ENCODE data around the gene NEDD8. TPM values are rescaled to one million over a fixed set of nuclear protein-coding genes. Genes with fewer than 3 reads are reported as not detected.

The NEDD8 gene
- total and polyA plus RNA-seq, 7 donors = 135 to 315 (median 206) TPM

DNA sequence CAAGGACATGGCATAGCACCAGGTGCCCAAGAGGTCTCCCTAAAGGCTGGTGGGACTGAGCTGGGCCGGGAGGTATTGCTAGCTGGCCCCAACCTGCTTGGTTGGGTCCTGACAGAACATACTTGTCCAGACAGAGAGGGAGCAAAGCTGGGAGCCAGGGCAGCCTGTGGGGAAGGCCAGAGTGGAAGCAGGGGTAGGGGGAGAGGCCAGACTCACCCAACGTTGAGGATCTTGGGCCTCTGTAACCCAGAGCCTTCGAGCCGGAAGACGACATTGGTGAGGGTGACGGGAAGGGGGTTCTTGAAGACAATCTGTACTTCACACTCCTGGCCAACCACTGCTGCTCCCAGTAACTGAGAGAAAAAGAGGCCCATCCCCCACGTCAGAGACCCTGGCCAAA lies 21.8 kb upstream of the NEDD8 start:
- H3K36me3 ChIP-seq (ENCODE audit: insufficient read depth in 1 of 2, low read depth in 1 of 2) = no peaks in the 10 kb centered on the region
- DNase-seq = no peak

DNA sequence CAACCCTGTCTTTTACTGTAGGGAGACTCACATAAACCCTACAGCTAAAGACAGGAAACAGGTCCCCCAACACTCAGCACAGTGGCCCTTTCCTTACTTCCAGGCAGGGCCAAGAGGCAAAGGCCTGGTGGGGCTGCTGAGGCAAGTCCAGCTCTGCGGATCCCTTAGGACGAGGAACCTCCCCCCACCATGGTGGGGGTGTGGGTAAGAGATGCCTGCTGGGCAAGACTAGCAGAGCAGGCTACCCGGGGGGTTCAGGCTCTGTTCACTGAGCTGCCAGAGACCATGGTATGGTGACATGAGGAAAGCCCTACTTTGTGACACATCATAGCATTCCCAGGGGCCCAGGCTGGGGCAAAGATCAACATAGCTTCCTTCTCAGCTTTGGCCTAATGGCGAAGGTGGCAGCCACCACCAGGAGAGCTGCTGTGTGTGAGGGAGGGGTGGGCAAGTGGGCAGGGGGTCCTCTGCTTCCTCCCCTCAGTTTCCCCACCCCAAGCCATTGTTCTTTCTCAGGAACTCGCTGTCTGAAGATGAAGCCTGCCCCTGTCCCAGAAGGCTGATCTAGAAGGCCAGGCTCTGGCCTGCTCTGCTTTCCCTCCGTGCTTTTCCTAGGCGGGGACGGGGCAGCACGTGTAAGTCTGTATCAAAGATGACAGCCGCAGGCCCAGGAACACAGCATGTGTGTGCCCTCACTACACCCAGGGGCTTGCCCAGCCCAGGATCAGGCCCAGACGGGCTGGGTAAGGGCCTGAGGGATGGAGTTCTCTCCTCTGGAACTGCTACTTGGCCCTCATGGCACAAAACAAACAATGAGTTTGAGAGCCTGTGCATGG lies 20.3 kb upstream of the NEDD8 start:
- DNase-seq = no peak
- ATAC-seq = no peak
- H3K4me3 ChIP-seq = no peak overlapping the region
- intact Hi-C loops (cut with DNase I) = no loop called here
- no peaks in the 10 kb centered on the region for H3K27me3 ChIP-seq (ENCODE audit: insufficient read depth in 3 of 3, low read length in 2 of 3)
- 78 to 80% (median 79%) methylated on average over 11 of the region's 11 CpGs for WGBS, 3 donors
- no peak overlapping the region for H3K27ac ChIP-seq
- no peaks in the 10 kb centered on the region for H3K36me3 ChIP-seq (ENCODE audit: insufficient read depth in 1 of 2, low read depth in 1 of 2)
- no peaks in the 10 kb centered on the region for H3K9me3 ChIP-seq
- TF ChIP-seq, protein P1, sequence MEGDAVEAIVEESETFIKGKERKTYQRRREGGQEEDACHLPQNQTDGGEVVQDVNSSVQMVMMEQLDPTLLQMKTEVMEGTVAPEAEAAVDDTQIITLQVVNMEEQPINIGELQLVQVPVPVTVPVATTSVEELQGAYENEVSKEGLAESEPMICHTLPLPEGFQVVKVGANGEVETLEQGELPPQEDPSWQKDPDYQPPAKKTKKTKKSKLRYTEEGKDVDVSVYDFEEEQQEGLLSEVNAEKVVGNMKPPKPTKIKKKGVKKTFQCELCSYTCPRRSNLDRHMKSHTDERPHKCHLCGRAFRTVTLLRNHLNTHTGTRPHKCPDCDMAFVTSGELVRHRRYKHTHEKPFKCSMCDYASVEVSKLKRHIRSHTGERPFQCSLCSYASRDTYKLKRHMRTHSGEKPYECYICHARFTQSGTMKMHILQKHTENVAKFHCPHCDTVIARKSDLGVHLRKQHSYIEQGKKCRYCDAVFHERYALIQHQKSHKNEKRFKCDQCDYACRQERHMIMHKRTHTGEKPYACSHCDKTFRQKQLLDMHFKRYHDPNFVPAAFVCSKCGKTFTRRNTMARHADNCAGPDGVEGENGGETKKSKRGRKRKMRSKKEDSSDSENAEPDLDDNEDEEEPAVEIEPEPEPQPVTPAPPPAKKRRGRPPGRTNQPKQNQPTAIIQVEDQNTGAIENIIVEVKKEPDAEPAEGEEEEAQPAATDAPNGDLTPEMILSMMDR (IDR thresholded peaks at IDR 0.05) = no peak
- no peaks in the 10 kb centered on the region for H3K4me1 ChIP-seq

More for the DNA sequence above, 21.8 kb upstream of the NEDD8 start:
- H3K27ac ChIP-seq = no peak overlapping the region
- no peaks in the 10 kb centered on the region for H3K4me1 ChIP-seq
- WGBS, 3 donors = 85 to 87% (median 86%) methylated on average over 7 of the region's 7 CpGs
- no peak for ATAC-seq
- intact Hi-C loops (cut with DNase I) = no loop called here
- TF ChIP-seq, protein P1 (IDR thresholded peaks at IDR 0.05) = no peak
- no peaks in the 10 kb centered on the region for H3K27me3 ChIP-seq (ENCODE audit: insufficient read depth in 3 of 3, low read length in 2 of 3)
- H3K4me3 ChIP-seq = no peak overlapping the region
- H3K9me3 ChIP-seq = no peaks in the 10 kb centered on the region

DNA sequence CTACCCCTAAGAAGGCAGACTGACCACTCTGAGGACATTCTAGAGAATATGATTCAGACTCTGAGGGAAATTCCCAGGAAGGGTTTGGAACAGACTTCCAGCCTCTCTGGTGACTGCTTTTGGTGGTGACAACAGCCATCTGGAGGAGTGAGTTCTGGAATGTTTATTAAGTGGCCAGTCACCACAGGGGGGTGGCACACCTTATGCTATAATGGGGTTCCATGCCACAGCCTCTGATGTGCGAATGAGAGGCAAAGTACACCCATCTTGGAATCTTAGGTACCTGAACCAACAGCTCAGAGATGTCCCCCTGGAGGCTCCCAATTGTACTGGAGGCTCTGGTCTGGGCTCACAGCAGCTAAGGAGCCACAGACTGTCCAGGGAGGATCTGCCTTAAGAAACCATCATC lies 19.7 kb upstream of the NEDD8 start:
- Histone ChIP-seq H3K9me3 (no peaks in the 10 kb centered on the region), H3K27ac (no peak overlapping the region), H3K4me1 (no peaks in the 10 kb centered on the region), H3K36me3 (ENCODE audit: insufficient read depth in 1 of 2, low read depth in 1 of 2) (no peaks in the 10 kb centered on the region), H3K27me3 (ENCODE audit: insufficient read depth in 3 of 3, low read length in 2 of 3) (no peaks in the 10 kb centered on the region), H3K4me3 (no peak overlapping the region)
- WGBS, 3 donors = 85 to 100% (median 87%) methylated on average over 1 of the region's 1 CpG
- intact Hi-C loops (cut with DNase I) = no loop called here
- DNase-seq (no peak), ATAC-seq (no peak)
- TF ChIP-seq, protein P1 (IDR thresholded peaks at IDR 0.05) = no peak

DNA sequence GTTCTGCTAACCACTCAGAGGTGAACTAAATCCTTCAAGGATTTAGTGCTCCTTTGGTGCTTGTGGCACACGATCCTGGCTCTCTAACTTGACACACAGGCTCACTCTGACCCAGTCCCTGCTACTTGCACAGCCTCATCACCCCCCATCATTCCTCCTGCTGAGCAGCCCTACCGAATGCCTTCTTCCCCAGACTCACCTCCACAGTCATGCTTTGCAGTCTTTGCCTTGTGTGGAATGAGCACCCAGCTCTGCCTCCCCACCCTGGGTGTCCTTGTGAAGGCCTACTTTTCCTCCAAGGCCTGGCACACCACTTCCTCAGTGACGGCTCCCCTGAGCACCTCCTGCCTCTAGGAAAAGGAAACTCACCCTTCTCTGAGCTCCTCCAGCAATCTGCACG lies 18.2 kb upstream of the NEDD8 start:
- 50 to 76% (median 56%) methylated on average over 4 of the region's 4 CpGs for WGBS, 3 donors
- Histone ChIP-seq H3K4me3 (no peak overlapping the region), H3K36me3 (ENCODE audit: insufficient read depth in 1 of 2, low read depth in 1 of 2) (no peaks in the 10 kb centered on the region), H3K4me1 (no peaks in the 10 kb centered on the region), H3K9me3 (no peaks in the 10 kb centered on the region), H3K27ac (no peak overlapping the region), H3K27me3 (ENCODE audit: insufficient read depth in 3 of 3, low read length in 2 of 3) (no peaks in the 10 kb centered on the region)
- intact Hi-C loops (cut with DNase I) = no loop called here
- DNase-seq (no peak), ATAC-seq (no peak)
- TF ChIP-seq, protein P1 (IDR thresholded peaks at IDR 0.05) = no peak
